Smooth muscle cell (in vitro differentiated cells): Measurements from ENCODE around the gene C14orf132. TPM values are rescaled to one million over a fixed set of nuclear protein-coding genes. Genes with fewer than 3 reads are reported as not detected.

Experiments
- DNase-seq: peaks from one replicate; lab custom pipeline; 2025; ENCODE audit not compliant: unreplicated experiment; lab: John Stamatoyannopoulos, UW
- H2AFZ ChIP-seq: fragments of 200-600 bp; sonication (generic); 2 replicates; pipeline ENCODE4 v1.6.0; 2016; ENCODE audit warnings: antibody characterized with exemption, low read depth, mild to moderate bottlenecking
- H3F3A ChIP-seq: fragments of 200-600 bp; sonication (generic); 2 replicates; pipeline ENCODE4 v1.6.0; 2017; ENCODE audit warnings: antibody characterized with exemption, low read depth
- H3K27ac ChIP-seq: fragments of 200-600 bp; sonication (generic); 2 replicates; pipeline ENCODE4 v1.5.1; 2016; ENCODE audit warnings: low read depth, mild to moderate bottlenecking
- H3K27me3 ChIP-seq: fragments of 200-600 bp; sonication (generic); 2 replicates; pipeline ENCODE4 v1.6.1; 2016; ENCODE audit warnings: low read depth, mild to moderate bottlenecking
- H3K36me3 ChIP-seq: fragments of 200-600 bp; sonication (generic); 2 replicates; pipeline ENCODE4 v1.5.1; 2016; ENCODE audit warnings: low read depth
- H3K4me1 ChIP-seq: fragments of 200-600 bp; sonication (generic); 2 replicates; pipeline ENCODE4 v1.5.1; 2016; ENCODE audit warnings: low read depth
- H3K4me2 ChIP-seq: fragments of 200-600 bp; sonication (generic); 2 replicates; pipeline ENCODE4 v1.6.0; 2016; ENCODE audit warnings: mild to moderate bottlenecking
- H3K4me3 ChIP-seq: fragments of 200-600 bp; sonication (generic); 2 replicates; pipeline ENCODE4 v1.5.1; 2016; ENCODE audit warnings: mild to moderate bottlenecking
- H3K79me2 ChIP-seq: fragments of 200-600 bp; sonication (generic); 2 replicates; pipeline ENCODE4 v1.6.0; 2016; ENCODE audit warnings: low read depth, mild to moderate bottlenecking
- H3K9ac ChIP-seq: fragments of 200-600 bp; sonication (generic); 2 replicates; pipeline ENCODE4 v1.6.0; 2016; ENCODE audit warnings: low read depth
- H3K9me3 ChIP-seq: fragments of 200-600 bp; sonication (generic); replicated peaks from 2 replicates; pipeline ENCODE4 v1.5.1; 2016; ENCODE audit warnings: low read depth
- H4K20me1 ChIP-seq: fragments of 200-600 bp; sonication (generic); 2 replicates; pipeline ENCODE4 v1.6.0; 2016; ENCODE audit warnings: low read depth
- CTCF ChIP-seq: fragments of 200-600 bp; sonication (generic); IDR thresholded peaks from 2 replicates; pipeline ENCODE4 v1.5.1; 2017; ENCODE audit warnings: borderline replicate concordance, mild to moderate bottlenecking, antibody characterized with exemption; ENCODE audit not compliant: insufficient read depth, poor library complexity, severe bottlenecking
- WGBS: methylation state at CpG from one replicate; pipeline ENCODE4 v1.1.7; 2016; ENCODE audit warnings: low lambda C conversion rate; 5-methylcytosine and 5-hydroxymethylcytosine counted together
- polyA plus RNA-seq: library from polyadenylated mRNA; unstranded; fragments of >200 nt; fragmentation: Nextera tagmentation; extraction: Ambion mirVana; gene quantifications from 2 replicates; pipeline ENCODE4 v1.2.1, GENCODE V29; 2016
- total RNA-seq: library from RNA; depleted of rRNA; stranded (reverse); fragments of >200 nt; gene quantifications from 2 replicates; pipeline ENCODE4 v1.2.3, GENCODE V29; 2014

Gene C14orf132
- total and polyA plus RNA-seq, 2 experiments from 2014 or later, result 35.5 to 38.0 TPM

GRCh38 chr14:96053600-96054381, 14.6 kb downstream of the C14orf132 start:
- no peak for DNase-seq
- peak overlapping the region; percentile 10 for H3K4me2 ChIP-seq
- peaks cover 42% of the 10 kb centered on the region for H3K79me2 ChIP-seq
- no peaks in the 10 kb centered on the region for H3K4me1 ChIP-seq
- 46% methylated on average over 13 of the region's 13 CpGs for WGBS
- no peaks in the 10 kb centered on the region for H3K9me3 ChIP-seq
- no peaks in the 10 kb centered on the region for H3K27me3 ChIP-seq
- H3F3A ChIP-seq, result no peaks in the 10 kb centered on the region
- H3K9ac ChIP-seq, result peak overlapping the region; percentile 72
- no peak for TF ChIP-seq CTCF
- H3K4me3 ChIP-seq, result no peak overlapping the region
- no peak overlapping the region for H2AFZ ChIP-seq
- H3K36me3 ChIP-seq, result no peaks in the 10 kb centered on the region
- H4K20me1 ChIP-seq, result peaks cover 98% of the 10 kb centered on the region
- H3K27ac ChIP-seq, result peak overlapping the region; percentile 89

GRCh38 chr14:96054661-96055060, 15.5 kb downstream of the C14orf132 start:
- H3K4me1 ChIP-seq, result no peaks in the 10 kb centered on the region
- H3K27ac ChIP-seq, result peak overlapping the region; percentile 89
- H3K27me3 ChIP-seq, result no peaks in the 10 kb centered on the region
- peak overlapping the region; percentile 72 for H3K9ac ChIP-seq
- H3K9me3 ChIP-seq, result no peaks in the 10 kb centered on the region
- 71% methylated on average over 2 of the region's 2 CpGs for WGBS
- no peaks in the 10 kb centered on the region for H3K36me3 ChIP-seq
- no peaks in the 10 kb centered on the region for H3F3A ChIP-seq
- peaks cover 34% of the 10 kb centered on the region for H3K79me2 ChIP-seq
- no peak for TF ChIP-seq CTCF
- peaks cover 100% of the 10 kb centered on the region for H4K20me1 ChIP-seq
- no peak overlapping the region for H2AFZ ChIP-seq
- no peak for DNase-seq
- H3K4me3 ChIP-seq, result no peak overlapping the region
- H3K4me2 ChIP-seq, result no peak overlapping the region

GRCh38 chr14:96055065-96055752, 16.0 kb downstream of the C14orf132 start:
- Histone ChIP-seq H2AFZ (no peak overlapping the region), H3K9ac (no peak overlapping the region), H3K4me2 (no peak overlapping the region), H3K4me1 (no peaks in the 10 kb centered on the region), H3K79me2 (peaks cover 29% of the 10 kb centered on the region), H3K4me3 (no peak overlapping the region), H4K20me1 (peaks cover 100% of the 10 kb centered on the region), H3K27ac (peak overlapping the region; percentile 89), H3F3A (no peaks in the 10 kb centered on the region), H3K36me3 (no peaks in the 10 kb centered on the region), H3K9me3 (no peaks in the 10 kb centered on the region), H3K27me3 (no peaks in the 10 kb centered on the region)
- WGBS, result 81% methylated on average over 12 of the region's 12 CpGs
- TF ChIP-seq CTCF, result no peak
- no peak for DNase-seq
